HCT116 (cell line): ENCODE measurements around the gene MATK. TPM values are rescaled to one million over a fixed set of nuclear protein-coding genes. Genes with fewer than 3 reads are reported as not detected.
"Not testable (repeated sequence)": the region's sequence is repeated elsewhere in the genome, so short reads cannot be mapped to it uniquely, and the experiment has no call there.

ENCODE experiments used
- ATAC-seq: fragments of 200-7000 bp; cut with Tn5 transposase; 2 replicates; pipeline ENCODE4 v1.9.1; 2020; ENCODE audit warnings: mild to moderate bottlenecking, moderate library complexity
- BruUV-seq: library from RNA; stranded (reverse); fragments of 400-500 nt; replicated peaks from 2 replicates; lab custom pipeline; 2021; lab: Mats Ljungman, UMichigan
- CTCF ChIA-PET: fragments of 300-600 bp; sonication (Branson Sonifier 250); formaldehyde crosslinking; loops from one replicate; lab custom pipeline; 2021; ENCODE audit warnings: antibody characterized with exemption; lab: Charles Lee
- POLR2A ChIA-PET: fragments of 300-600, 350-600 bp; sonication (Branson Sonifier 250); formaldehyde crosslinking; loops from one replicate; lab custom pipeline; 2021; ENCODE audit warnings: antibody characterized with exemption; lab: Charles Lee
- RAD21 ChIA-PET, 2 experiments: fragments of 300-600 bp; sonication (Branson Sonifier 250); formaldehyde crosslinking; loops; one replicate each; lab custom pipeline; 2023; ENCODE audit warnings: low total read pairs in 2 of 2; ENCODE audit not compliant: uncharacterized antibody in 2 of 2, unreplicated experiment in 2 of 2, low non-redundant PET in 1 of 2; lab: Charles Lee
- DNase-seq: peaks from one replicate; pipeline ENCODE4 v3.0.0-alpha.2; 2010; ENCODE audit warnings: low read depth, low spot score
- H2AFZ ChIP-seq: fragments of 200-600 bp; shearing (Covaris generic), sonication (generic); 2 replicates; pipeline ENCODE4 v1.6.1; 2017; ENCODE audit warnings: low read depth, mixed run types, mixed read lengths, antibody characterized with exemption, low read length; ENCODE audit not compliant: poor library complexity, severe bottlenecking
- H3K27ac ChIP-seq: 2 replicates; pipeline ENCODE4 v1.5.1; 2012; ENCODE audit warnings: low read depth, low read length
- H3K27me3 ChIP-seq: fragments of 200-600 bp; sonication (generic); 2 replicates; pipeline ENCODE4 v1.6.1; 2016; ENCODE audit warnings: mixed run types, low read length, mixed read lengths; ENCODE audit not compliant: insufficient read depth
- H3K36me3 ChIP-seq, 2 experiments: fragments of 200-500 bp in 1 of 2; fragments of 200-600 bp in 1 of 2; sonication (Bioruptor generic) in 1 of 2; sonication (generic) in 1 of 2; 2 replicates each; pipeline versions ENCODE4 v1.5.1 to v1.6.1; 2014 to 2016; ENCODE audit warnings: low read length in 2 of 2, inconsistent platforms in 1 of 2, mixed read lengths in 1 of 2, mixed run types in 1 of 2; ENCODE audit not compliant: insufficient read depth in 2 of 2, control insufficient read depth in 1 of 2
- H3K4me1 ChIP-seq, 2 experiments: fragments of 200-600 bp in 1 of 2; sonication (generic) in 1 of 2; 2 replicates each; pipeline versions ENCODE4 v1.5.1 to v1.6.1; 2012 to 2017; ENCODE audit warnings: low read length in 2 of 2, inconsistent platforms in 1 of 2, mild to moderate bottlenecking in 1 of 2, mixed read lengths in 1 of 2, mixed run types in 1 of 2, moderate library complexity in 1 of 2; ENCODE audit not compliant: insufficient read depth in 2 of 2, control insufficient read depth in 1 of 2
- H3K4me2 ChIP-seq: fragments of 200-600 bp; sonication (generic); 2 replicates; pipeline ENCODE4 v1.6.1; 2017; ENCODE audit warnings: mixed run types, low read length, mixed read lengths
- H3K4me3 ChIP-seq, 2 experiments: fragments of 200-600 bp in 1 of 2; sonication (generic) in 1 of 2; replicated peaks in 1 of 2; 2 replicates each; pipeline ENCODE4 v1.5.1; 2011 to 2016; ENCODE audit warnings: low read length in 2 of 2, control low read depth in 1 of 2, low read depth in 1 of 2, mild to moderate bottlenecking in 1 of 2, mixed read lengths in 1 of 2, mixed run types in 1 of 2
- H3K79me2 ChIP-seq: fragments of 200-600 bp; sonication (generic); 2 replicates; pipeline ENCODE4 v1.6.1; 2017; ENCODE audit warnings: mild to moderate bottlenecking, mixed run types, low read length, moderate library complexity, mixed read lengths; ENCODE audit not compliant: insufficient read depth
- H3K9ac ChIP-seq: fragments of 200-600 bp; sonication (generic); 2 replicates; pipeline ENCODE4 v1.6.1; 2016; ENCODE audit warnings: low read length, mixed read lengths
- H3K9me2 ChIP-seq: fragments of 200-600 bp; sonication (generic), shearing (Covaris generic); 2 replicates; pipeline ENCODE4 v1.6.1; 2017; ENCODE audit warnings: mixed run types, mild to moderate bottlenecking, moderate library complexity; ENCODE audit not compliant: insufficient read depth
- H3K9me3 ChIP-seq, 2 experiments: fragments of 200-500 bp in 1 of 2; fragments of 200-600 bp in 1 of 2; sonication (Bioruptor generic) in 1 of 2; sonication (generic) in 1 of 2; 2 replicates each; pipeline ENCODE4 v1.6.1; 2014 to 2017; ENCODE audit warnings: low read length in 2 of 2, mixed read lengths in 2 of 2, inconsistent platforms in 1 of 2, low read depth in 1 of 2, mild to moderate bottlenecking in 1 of 2, mixed run types in 1 of 2, moderate library complexity in 1 of 2; ENCODE audit not compliant: control insufficient read depth in 1 of 2, insufficient read depth in 1 of 2
- H4K20me1 ChIP-seq: fragments of 200-600 bp; sonication (generic), shearing (Covaris generic); 2 replicates; pipeline ENCODE4 v1.6.1; 2017; ENCODE audit warnings: mixed run types, mild to moderate bottlenecking, moderate library complexity; ENCODE audit not compliant: insufficient read depth
- CBX3 ChIP-seq: IDR thresholded peaks from 2 replicates; pipeline ENCODE4 v1.6.1; 2012; ENCODE audit warnings: low read depth
- CEBPB ChIP-seq: IDR thresholded peaks from 2 replicates; pipeline ENCODE4 v1.6.1; 2012; ENCODE audit warnings: low read depth
- EGR1 ChIP-seq: IDR thresholded peaks from 2 replicates; pipeline ENCODE4 v1.6.1; 2012; ENCODE audit warnings: low read depth
- ELF1 ChIP-seq: IDR thresholded peaks from 2 replicates; pipeline ENCODE4 v1.6.1; 2012; ENCODE audit warnings: low read depth, borderline replicate concordance
- EZH2phosphoT487 ChIP-seq: fragments of 200-600 bp; IDR thresholded peaks from 2 replicates; pipeline ENCODE4 v1.6.1; 2018; ENCODE audit warnings: antibody characterized with exemption, borderline replicate concordance
- FOSL1 ChIP-seq: IDR thresholded peaks from 2 replicates; pipeline ENCODE4 v1.6.1; 2012; ENCODE audit warnings: low read depth
- POLR2A ChIP-seq: IDR thresholded peaks from 2 replicates; pipeline ENCODE4 v1.7.0; 2011; ENCODE audit warnings: borderline replicate concordance; ENCODE audit not compliant: insufficient read depth, insufficient read length; ENCODE audit errors: extremely low read depth
- POLR2AphosphoS5 ChIP-seq: IDR thresholded peaks from 2 replicates; pipeline ENCODE4 v1.6.1; 2011; ENCODE audit warnings: mild to moderate bottlenecking, low read depth, low read length, moderate library complexity
- SRF ChIP-seq: IDR thresholded peaks from 2 replicates; pipeline ENCODE4 v1.6.1; 2012; ENCODE audit warnings: low read depth
- TCF7L2 ChIP-seq: IDR thresholded peaks from 2 replicates; pipeline ENCODE4 v1.7.0; 2011; ENCODE audit warnings: borderline replicate concordance, inconsistent platforms; ENCODE audit not compliant: insufficient read depth, insufficient read length; ENCODE audit errors: extremely low read depth
- YY1 ChIP-seq: IDR thresholded peaks from 2 replicates; pipeline ENCODE4 v1.6.1; 2011; ENCODE audit warnings: low read length, low read depth, moderate library complexity, mild to moderate bottlenecking; ENCODE audit not compliant: insufficient replicate concordance; ENCODE audit errors: extremely low read depth
- ZFX ChIP-seq: fragments of 450-650 bp; IDR thresholded peaks from 2 replicates; pipeline ENCODE4 v1.6.1; 2017
- ZNF274 ChIP-seq: fragments of 200-500 bp; sonication (Bioruptor generic); IDR thresholded peaks from 2 replicates; pipeline ENCODE4 v1.6.1; 2014; ENCODE audit warnings: mild to moderate bottlenecking, low read depth, low read length, inconsistent platforms
- intact Hi-C: fragments of 100-400 bp; cut with micrococcal nuclease; formaldehyde crosslinking; loops from 2 replicates; pipeline ENCODE4 v1.10.0; 2022
- total RNA-seq: library from RNA; stranded (reverse); gene quantifications from one replicate; pipeline ENCODE4 v1.2.1, GENCODE V29; 2021; ENCODE audit not compliant: unreplicated experiment
- TF ChIP-seq, protein P1 (sequence below): IDR thresholded peaks from 2 replicates; pipeline ENCODE4 v1.6.1; 2012
- TF ChIP-seq, protein P2 (sequence below): IDR thresholded peaks from 2 replicates; pipeline ENCODE4 v1.6.1; 2012

The MATK gene
- total RNA-seq, 1 experiment from 2014 or later: not detected

DNA sequence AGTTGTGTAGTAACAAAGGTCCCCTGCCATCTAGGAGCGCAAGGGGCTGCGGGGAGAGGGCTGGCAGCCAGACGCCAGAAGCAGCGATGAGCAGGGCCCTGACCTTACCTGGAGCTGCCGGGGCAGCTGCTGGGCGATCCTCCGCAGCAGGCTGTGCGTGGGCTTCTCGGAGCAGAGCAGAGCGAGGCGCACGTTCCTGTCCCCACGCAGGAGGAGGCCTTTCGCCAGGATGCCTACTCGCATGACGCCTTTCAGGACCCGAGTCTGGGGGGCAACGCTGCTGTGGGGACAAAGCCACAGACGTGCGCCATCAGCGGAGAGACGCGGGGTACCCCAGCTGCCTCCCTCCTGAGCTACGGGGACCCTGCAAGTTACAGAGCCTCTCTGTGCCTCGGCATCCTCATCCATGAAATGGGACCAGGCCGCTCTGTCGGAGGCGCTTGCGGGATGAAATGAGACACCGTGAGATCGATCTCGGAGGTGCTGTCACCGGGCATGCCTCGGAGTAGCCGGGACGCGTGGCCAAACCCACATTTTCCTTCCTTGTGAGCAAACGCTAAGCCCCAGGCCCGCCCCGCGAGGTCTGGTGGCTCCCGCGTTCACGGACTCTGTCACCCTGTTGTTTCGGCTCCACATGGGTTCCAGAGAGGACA, 30.5 kb upstream of the MATK start:
- Histone ChIP-seq H3K9me3 (no peaks in the 10 kb centered on the region), H3K27me3 (no peaks in the 10 kb centered on the region), H3K9me2 (no peaks in the 10 kb centered on the region), H2AFZ (no peak overlapping the region), H3K4me1 (peaks cover 0 to 1% of the 10 kb centered on the region in 2 experiments; a peak in 1 of 4 replicates), H3K9ac (no peak overlapping the region), H3K4me2 (no peak overlapping the region), H3K79me2 (no peaks in the 10 kb centered on the region), H3K4me3 (no peak overlapping the region)
- ChIA-PET RAD21 (no interaction called here), CTCF (no interaction called here)
- DNase-seq: no peak
- no TSS peak for BruUV-seq
- TF ChIP-seq EGR1: no peak
- TF ChIP-seq, all 23 proteins: peak for 0
- ATAC-seq: no peak
- POLR2A ChIA-PET: interaction anchor here (0.6 kb wide), 1 partner anchor 162 kb away, joined by 5 read pairs; no protein-coding TSS in a partner anchor
- H4K20me1 ChIP-seq: no peaks in the 10 kb centered on the region
- H3K27ac ChIP-seq: no peak overlapping the region
- H3K36me3 ChIP-seq: no peaks in the 10 kb centered on the region
- intact Hi-C loops: no loop called here

DNA sequence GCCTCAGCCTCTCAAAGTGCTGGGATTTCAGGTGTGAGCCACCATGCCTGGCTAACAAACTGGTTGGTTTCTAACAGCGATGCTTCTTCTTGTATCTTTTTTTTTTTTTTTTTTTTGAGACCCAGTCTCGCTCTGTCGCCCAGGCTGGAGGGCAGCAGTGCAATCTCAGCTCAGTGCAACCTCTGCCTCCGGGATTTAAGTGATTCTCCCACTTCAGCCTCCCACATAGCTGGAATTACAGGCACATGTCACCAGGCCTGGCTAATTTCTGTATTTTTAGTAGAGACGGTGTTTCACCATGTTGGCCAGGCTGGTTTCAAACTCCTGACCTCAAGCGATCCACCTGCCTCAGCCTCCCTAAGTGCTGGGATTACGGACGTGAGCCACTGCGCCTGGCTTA, 30.0 kb upstream of the MATK start:
- H3K4me3 ChIP-seq, H3K9me2 ChIP-seq, H2AFZ ChIP-seq, H3K4me1 ChIP-seq, ATAC-seq, H3K27ac ChIP-seq, H3K36me3 ChIP-seq, H3K27me3 ChIP-seq, CTCF ChIA-PET, H4K20me1 ChIP-seq, H3K79me2 ChIP-seq, H3K9ac ChIP-seq, DNase-seq, H3K4me2 ChIP-seq, H3K9me3 ChIP-seq, RAD21 ChIA-PET, BruUV-seq, intact Hi-C loops: not testable (repeated sequence)
- POLR2A ChIA-PET: interaction anchor here (0.7 kb wide), 1 partner anchor 160 kb away, joined by 3 read pairs; no protein-coding TSS in a partner anchor

DNA sequence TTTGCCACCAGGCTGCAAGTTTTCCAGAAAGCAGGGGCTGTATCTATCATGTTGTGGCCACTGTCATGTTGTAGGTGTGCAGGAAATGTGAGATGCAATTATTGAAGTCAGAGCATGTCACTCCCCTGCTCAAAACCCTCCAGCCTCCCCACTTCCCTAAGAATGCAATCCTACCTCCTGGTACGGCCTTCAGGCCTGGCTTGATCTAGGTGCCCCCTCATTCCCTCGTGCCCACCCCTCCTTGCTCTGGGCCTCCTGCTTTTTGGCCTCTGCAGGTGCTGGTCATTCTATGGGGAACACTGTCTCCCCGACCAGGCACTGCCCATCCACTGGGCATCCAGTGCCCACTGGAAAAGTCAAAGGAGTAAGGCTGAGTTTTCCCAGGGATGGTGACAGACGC, 28.5 kb upstream of the MATK start:
- H3K27me3 ChIP-seq: no peaks in the 10 kb centered on the region
- H3K4me3 ChIP-seq: no peak overlapping the region
- ChIA-PET POLR2A (no interaction called here), RAD21 (no interaction called here), CTCF (no interaction called here)
- H3K9ac ChIP-seq: no peak overlapping the region
- no peak for DNase-seq
- intact Hi-C loops: no loop called here
- H3K79me2 ChIP-seq: no peaks in the 10 kb centered on the region
- BruUV-seq: no TSS peak
- H4K20me1 ChIP-seq: no peaks in the 10 kb centered on the region
- no peaks in the 10 kb centered on the region for H3K9me3 ChIP-seq
- ATAC-seq: no peak
- H3K9me2 ChIP-seq: no peaks in the 10 kb centered on the region
- H2AFZ ChIP-seq: no peak overlapping the region
- H3K27ac ChIP-seq: no peak overlapping the region
- H3K36me3 ChIP-seq: no peaks in the 10 kb centered on the region
- H3K4me1 ChIP-seq: no peaks in the 10 kb centered on the region
- H3K4me2 ChIP-seq: no peak overlapping the region
- no peak for TF ChIP-seq ZNF274
- no peak for TF ChIP-seq POLR2AphosphoS5
- no peak for TF ChIP-seq FOSL1
- TF ChIP-seq CBX3: no peak
- TF ChIP-seq TCF7L2: no peak
- TF ChIP-seq YY1: no peak
- TF ChIP-seq SRF: no peak
- TF ChIP-seq EZH2phosphoT487: no peak
- no peak for TF ChIP-seq ELF1
- no peak for TF ChIP-seq CEBPB
- TF ChIP-seq, protein P1, sequence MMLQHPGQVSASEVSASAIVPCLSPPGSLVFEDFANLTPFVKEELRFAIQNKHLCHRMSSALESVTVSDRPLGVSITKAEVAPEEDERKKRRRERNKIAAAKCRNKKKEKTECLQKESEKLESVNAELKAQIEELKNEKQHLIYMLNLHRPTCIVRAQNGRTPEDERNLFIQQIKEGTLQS: no peak
- TF ChIP-seq, protein P2, sequence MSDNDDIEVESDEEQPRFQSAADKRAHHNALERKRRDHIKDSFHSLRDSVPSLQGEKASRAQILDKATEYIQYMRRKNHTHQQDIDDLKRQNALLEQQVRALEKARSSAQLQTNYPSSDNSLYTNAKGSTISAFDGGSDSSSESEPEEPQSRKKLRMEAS: no peak
- TF ChIP-seq ZFX: no peak
- no peak for TF ChIP-seq POLR2A
